Prostate gland (tissue), 2 donors: ENCODE measurements around the gene ASF1A. TPM values are rescaled to one million over a fixed set of nuclear protein-coding genes. Genes with fewer than 3 reads are reported as not detected.
"Not testable (repeated sequence)": the region's sequence is repeated elsewhere in the genome, so short reads cannot be mapped to it uniquely, and the experiment has no call there.

ENCODE experiments used
- DNase-seq: peaks from one replicate; pipeline ENCODE4 v3.0.0-alpha.2; 2019; ENCODE audit warnings: low spot score
- H3K27ac ChIP-seq, 2 donors: fragments of 200-600 bp; sonication (generic); 2 replicates each; pipeline ENCODE4 v1.5.1; 2017 to 2019
- H3K27me3 ChIP-seq: fragments of 200-600 bp; sonication (generic); replicated peaks from 2 replicates; pipeline ENCODE4 v1.5.1; 2019; ENCODE audit not compliant: insufficient read depth
- H3K36me3 ChIP-seq, 2 donors: fragments of 200-600 bp; sonication (generic); 1 replicate in 1 of 2; 2 replicates in 1 of 2; pipeline versions ENCODE4 v1.5.1 to v1.8.1; 2017 to 2019
- H3K4me1 ChIP-seq: fragments of 200-600 bp; sonication (generic); replicated peaks from 2 replicates; pipeline ENCODE4 v1.5.1; 2019
- H3K4me3 ChIP-seq, 2 donors: fragments of 200-600 bp; sonication (generic); 2 replicates each; pipeline ENCODE4 v1.5.1; 2017 to 2019
- H3K9me3 ChIP-seq: fragments of 200-600 bp; sonication (generic); 2 replicates; pipeline ENCODE4 v1.5.1; 2017
- POLR2A ChIP-seq: fragments of 450-650 bp; IDR thresholded peaks from one replicate; pipeline ENCODE4 v1.6.1; 2016; ENCODE audit warnings: antibody characterized with exemption, mild to moderate bottlenecking
- POLR2AphosphoS5 ChIP-seq: sonication (generic); formaldehyde crosslinking; IDR thresholded peaks from one replicate; pipeline ENCODE4 v1.6.1; 2017; ENCODE audit warnings: antibody characterized with exemption
- WGBS: methylation state at CpG from one replicate; pipeline ENCODE4 v1.1.5; 2018; 5-methylcytosine and 5-hydroxymethylcytosine counted together
- intact Hi-C: fragments of 100-400 bp; cut with DNase I; formaldehyde crosslinking; loops from one replicate; pipeline ENCODE4 v1.14.2; 2022
- total RNA-seq, 2 donors: library from RNA; depleted of rRNA; stranded (reverse); fragments of >200 nt; gene quantifications; one replicate each; pipeline ENCODE4 v1.1.0, GENCODE V29; 2016
- TF ChIP-seq, protein P1 (sequence below), 4 experiments: fragments of 200-600 bp in 2 of 4; fragments of 450-650 bp in 2 of 4; sonication (generic) in 2 of 4; IDR thresholded peaks; 1 replicate in 3 of 4; 2 replicates in 1 of 4; pipeline ENCODE4 v1.5.1; 2016 to 2019; ENCODE audit warnings: antibody characterized with exemption in 4 of 4, mild to moderate bottlenecking in 2 of 4, moderate library complexity in 2 of 4

The ASF1A gene
- total RNA-seq, 2 donors from 2014 or later: 12.5 to 15.6 TPM

DNA sequence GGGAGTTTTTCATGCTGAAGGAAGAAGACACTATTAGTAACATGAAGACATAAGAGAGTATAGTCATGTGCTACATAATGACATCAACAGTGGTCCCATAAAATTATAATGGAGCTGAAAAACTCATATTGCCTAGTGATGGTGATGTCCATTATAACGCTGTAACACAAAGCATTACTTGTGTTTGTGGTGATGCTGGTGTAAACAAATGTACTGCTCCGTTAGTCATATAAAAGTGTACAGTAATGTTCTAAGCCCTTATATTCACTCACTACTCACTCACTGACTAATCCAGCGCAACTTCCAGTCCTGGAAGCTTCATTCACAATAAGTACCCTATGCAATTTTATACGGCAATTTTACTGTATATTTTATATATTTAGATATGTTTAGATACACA lies 26.8 kb upstream of the ASF1A start:
- Histone ChIP-seq H3K4me1 (peaks cover 6% of the 10 kb centered on the region), H3K27me3 (no peaks in the 10 kb centered on the region), H3K4me3 (no peak overlapping the region), H3K9me3 (no peaks in the 10 kb centered on the region), H3K36me3 (no peaks in the 10 kb centered on the region), H3K27ac (no peak overlapping the region)
- intact Hi-C loops: no loop called here
- over 99% methylated on average over 4 of the region's 4 CpGs for WGBS
- TF ChIP-seq POLR2AphosphoS5 (no peak), POLR2A (no peak)
- TF ChIP-seq, protein P1, sequence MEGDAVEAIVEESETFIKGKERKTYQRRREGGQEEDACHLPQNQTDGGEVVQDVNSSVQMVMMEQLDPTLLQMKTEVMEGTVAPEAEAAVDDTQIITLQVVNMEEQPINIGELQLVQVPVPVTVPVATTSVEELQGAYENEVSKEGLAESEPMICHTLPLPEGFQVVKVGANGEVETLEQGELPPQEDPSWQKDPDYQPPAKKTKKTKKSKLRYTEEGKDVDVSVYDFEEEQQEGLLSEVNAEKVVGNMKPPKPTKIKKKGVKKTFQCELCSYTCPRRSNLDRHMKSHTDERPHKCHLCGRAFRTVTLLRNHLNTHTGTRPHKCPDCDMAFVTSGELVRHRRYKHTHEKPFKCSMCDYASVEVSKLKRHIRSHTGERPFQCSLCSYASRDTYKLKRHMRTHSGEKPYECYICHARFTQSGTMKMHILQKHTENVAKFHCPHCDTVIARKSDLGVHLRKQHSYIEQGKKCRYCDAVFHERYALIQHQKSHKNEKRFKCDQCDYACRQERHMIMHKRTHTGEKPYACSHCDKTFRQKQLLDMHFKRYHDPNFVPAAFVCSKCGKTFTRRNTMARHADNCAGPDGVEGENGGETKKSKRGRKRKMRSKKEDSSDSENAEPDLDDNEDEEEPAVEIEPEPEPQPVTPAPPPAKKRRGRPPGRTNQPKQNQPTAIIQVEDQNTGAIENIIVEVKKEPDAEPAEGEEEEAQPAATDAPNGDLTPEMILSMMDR (IDR thresholded peaks at IDR 0.05): no peak
- no peak for DNase-seq

DNA sequence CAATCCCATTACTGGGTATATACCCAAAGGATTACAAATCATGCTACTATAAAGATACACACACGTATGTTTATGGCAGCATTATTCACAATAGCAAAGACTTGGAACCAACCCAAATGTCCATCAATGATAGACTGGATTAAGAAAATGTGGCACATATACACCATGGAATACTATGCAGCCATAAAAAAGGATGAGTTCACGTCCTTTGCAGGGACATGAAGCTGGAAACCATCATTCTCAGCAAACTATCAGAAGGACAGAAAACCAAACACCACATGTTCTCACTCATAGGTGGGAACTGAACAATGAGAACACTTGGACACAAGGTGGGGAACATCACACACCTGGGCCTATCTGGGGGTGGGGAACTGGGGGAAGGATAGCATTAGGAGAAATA lies 25.1 kb upstream of the ASF1A start:
- H3K36me3 ChIP-seq, H3K9me3 ChIP-seq, H3K27me3 ChIP-seq, H3K4me1 ChIP-seq, H3K27ac ChIP-seq, DNase-seq, intact Hi-C loops, H3K4me3 ChIP-seq: not testable (repeated sequence)
- 97% methylated on average over 2 of the region's 2 CpGs for WGBS

DNA sequence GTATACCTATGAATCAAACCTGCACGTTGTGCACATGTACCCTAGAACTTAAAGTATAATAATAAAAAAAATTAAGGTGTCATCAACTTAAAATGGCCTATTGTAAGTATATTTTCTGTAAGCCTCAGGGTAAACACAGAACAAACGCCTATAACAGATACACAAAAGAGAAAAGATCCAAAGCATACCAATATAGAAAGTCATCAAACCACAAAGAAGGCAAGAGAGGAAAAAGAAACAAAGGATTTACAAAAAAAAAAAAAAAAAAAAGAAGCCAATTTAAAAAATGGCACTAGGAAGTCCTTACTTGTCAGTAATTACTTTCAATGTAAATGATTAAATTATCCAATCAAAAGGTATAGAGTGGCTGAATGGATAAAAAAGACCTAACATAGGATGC lies 24.6 kb upstream of the ASF1A start:
- TF ChIP-seq POLR2AphosphoS5: no peak
- TF ChIP-seq, protein P1 (IDR thresholded peaks at IDR 0.05): no peak
- no peak for TF ChIP-seq POLR2A
- intact Hi-C loops: no loop called here
- H3K4me3 ChIP-seq: no peak overlapping the region
- 86% methylated on average over 2 of the region's 2 CpGs for WGBS
- no peak overlapping the region for H3K27ac ChIP-seq
- DNase-seq: no peak
- no peaks in the 10 kb centered on the region for H3K36me3 ChIP-seq
- H3K9me3 ChIP-seq: no peaks in the 10 kb centered on the region
- peaks cover 6% of the 10 kb centered on the region for H3K4me1 ChIP-seq
- H3K27me3 ChIP-seq: no peaks in the 10 kb centered on the region

DNA sequence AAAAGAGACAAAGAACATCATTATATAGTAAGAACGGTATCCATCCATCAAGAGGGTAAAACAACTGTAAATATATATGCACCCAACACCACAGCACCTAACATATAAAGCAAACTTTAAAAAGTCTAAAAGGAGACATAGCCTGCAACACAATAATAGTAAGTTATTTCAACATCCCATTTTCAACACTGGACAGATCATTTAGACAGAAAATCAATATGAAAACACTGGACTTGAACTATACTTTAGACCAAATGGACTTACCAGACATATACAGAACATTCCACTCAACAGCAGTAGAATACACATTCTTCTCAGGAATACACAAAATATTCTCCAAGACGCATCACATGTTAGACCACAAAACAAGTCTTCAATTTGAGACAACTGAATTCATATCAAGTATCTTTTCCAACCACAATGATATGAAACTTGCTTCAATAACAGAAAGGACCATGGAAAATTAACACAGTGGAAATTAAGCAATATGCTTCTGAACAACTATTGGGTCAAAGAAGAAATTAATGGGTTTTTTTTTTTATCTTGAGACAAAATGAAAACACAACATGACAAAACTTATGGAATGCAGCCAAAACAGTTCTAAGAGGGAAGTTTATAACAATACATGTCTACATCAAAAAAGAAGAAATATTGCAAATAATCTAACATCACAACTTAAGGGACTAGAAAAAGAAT lies 23.9 kb upstream of the ASF1A start:
- Histone ChIP-seq H3K27me3 (no peaks in the 10 kb centered on the region), H3K4me1 (peaks cover 2% of the 10 kb centered on the region), H3K27ac (no peak overlapping the region), H3K9me3 (no peaks in the 10 kb centered on the region), H3K36me3 (no peaks in the 10 kb centered on the region), H3K4me3 (no peak overlapping the region)
- intact Hi-C loops: no loop called here
- TF ChIP-seq, protein P1 (IDR thresholded peaks at IDR 0.05): no peak
- no peak for TF ChIP-seq POLR2A
- no peak for TF ChIP-seq POLR2AphosphoS5
- WGBS: 94% methylated on average over 2 of the region's 2 CpGs
- DNase-seq: no peak

DNA sequence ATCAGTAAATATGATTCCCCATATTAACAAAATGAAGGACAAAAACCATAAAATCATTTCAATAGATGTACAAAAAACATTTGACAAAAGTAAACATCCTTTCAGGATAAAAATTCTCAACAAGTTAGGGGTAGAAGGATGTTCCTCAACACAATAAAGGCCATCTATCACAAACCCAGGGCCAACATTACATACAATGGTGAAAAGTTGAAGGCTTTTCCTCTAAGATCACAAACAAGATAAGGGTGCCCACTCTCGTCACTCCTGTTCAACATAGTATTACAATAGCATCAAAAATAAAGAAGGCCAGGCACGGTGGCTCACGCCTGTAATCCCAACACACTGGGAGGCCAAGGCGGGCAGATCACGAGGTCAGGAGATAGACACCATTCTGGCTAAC lies 22.6 kb upstream of the ASF1A start:
- Histone ChIP-seq H3K27ac (no peak overlapping the region), H3K36me3 (no peaks in the 10 kb centered on the region), H3K27me3 (no peaks in the 10 kb centered on the region), H3K4me3 (no peak overlapping the region), H3K9me3 (no peaks in the 10 kb centered on the region), H3K4me1 (no peaks in the 10 kb centered on the region)
- WGBS: 87% methylated on average over 5 of the region's 5 CpGs
- TF ChIP-seq, protein P1 (IDR thresholded peaks at IDR 0.05): no peak
- no peak for TF ChIP-seq POLR2A
- no peak for TF ChIP-seq POLR2AphosphoS5
- intact Hi-C loops: no loop called here
- no peak for DNase-seq
